BLaER1 (cell line): Measurements from ENCODE around the gene ADAMTS8.
A peak's percentile ranks its signal among the peaks of the same experiment; 100 is the strongest.
"Not testable (repeated sequence)": the region's sequence is repeated elsewhere in the genome, so short reads cannot be mapped to it uniquely, and the experiment has no call there.

Experiments
- H3K27ac ChIP-seq: shearing (Covaris generic); formaldehyde crosslinking; 2 replicates; pipeline ENCODE4 v1.8.1; 2022
- H3K27me3 ChIP-seq: shearing (Covaris generic); formaldehyde crosslinking; 2 replicates; pipeline ENCODE4 v1.8.1; 2022
- H3K36me3 ChIP-seq: shearing (Covaris generic); formaldehyde crosslinking; 2 replicates; pipeline ENCODE4 v1.8.1; 2022
- H3K4me1 ChIP-seq: shearing (Covaris generic); formaldehyde crosslinking; 2 replicates; pipeline ENCODE4 v1.8.1; 2022
- H3K4me2 ChIP-seq: shearing (Covaris generic); formaldehyde crosslinking; 2 replicates; pipeline ENCODE4 v1.8.1; 2022
- H3K4me3 ChIP-seq: shearing (Covaris generic); formaldehyde crosslinking; 2 replicates; pipeline ENCODE4 v1.8.1; 2022
- H3K9ac ChIP-seq: shearing (Covaris generic); formaldehyde crosslinking; 2 replicates; pipeline ENCODE4 v1.8.1; 2022
- H3K9me3 ChIP-seq: shearing (Covaris generic); formaldehyde crosslinking; 2 replicates; pipeline ENCODE4 v1.8.1; 2022
- H4K20me1 ChIP-seq: shearing (Covaris generic); formaldehyde crosslinking; 2 replicates; pipeline ENCODE4 v1.8.1; 2022
- Cebpa-rat ChIP-seq: shearing (Covaris generic); IDR thresholded peaks from 2 replicates; pipeline ENCODE4 v1.8.1; 2022

The ADAMTS8 gene

GRCh38 chr11:130449996-130450769 lies 21.8 kb upstream of the ADAMTS8 start:
- Histone ChIP-seq H3K4me3 (no peak overlapping the region), H3K9me3 (no peaks in the 10 kb centered on the region), H3K4me1 (peaks cover 14% of the 10 kb centered on the region), H3K4me2 (no peak overlapping the region), H3K27ac (no peak overlapping the region), H3K9ac (no peak overlapping the region), H4K20me1 (no peaks in the 10 kb centered on the region), H3K36me3 (no peaks in the 10 kb centered on the region), H3K27me3 (peaks cover 12% of the 10 kb centered on the region; the same call in 1 of the 2 replicates)
- no peak for TF ChIP-seq Cebpa-rat

DNA sequence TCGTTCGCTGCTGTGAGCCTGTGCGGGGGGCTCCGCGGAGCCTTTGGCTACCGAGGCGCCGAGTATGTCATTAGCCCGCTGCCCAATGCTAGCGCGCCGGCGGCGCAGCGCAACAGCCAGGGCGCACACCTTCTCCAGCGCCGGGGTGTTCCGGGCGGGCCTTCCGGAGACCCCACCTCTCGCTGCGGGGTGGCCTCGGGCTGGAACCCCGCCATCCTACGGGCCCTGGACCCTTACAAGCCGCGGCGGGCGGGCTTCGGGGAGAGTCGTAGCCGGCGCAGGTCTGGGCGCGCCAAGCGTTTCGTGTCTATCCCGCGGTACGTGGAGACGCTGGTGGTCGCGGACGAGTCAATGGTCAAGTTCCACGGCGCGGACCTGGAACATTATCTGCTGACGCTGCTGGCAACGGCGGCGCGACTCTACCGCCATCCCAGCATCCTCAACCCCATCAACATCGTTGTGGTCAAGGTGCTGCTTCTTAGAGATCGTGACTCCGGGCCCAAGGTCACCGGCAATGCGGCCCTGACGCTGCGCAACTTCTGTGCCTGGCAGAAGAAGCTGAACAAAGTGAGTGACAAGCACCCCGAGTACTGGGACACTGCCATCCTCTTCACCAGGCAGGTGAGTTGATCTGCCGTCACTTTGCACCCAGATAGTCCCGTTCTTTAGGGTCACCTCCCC lies 21.0 kb upstream of the ADAMTS8 start:
- Histone ChIP-seq H3K9me3 (no peaks in the 10 kb centered on the region), H3K4me1 (peaks cover 14% of the 10 kb centered on the region), H3K27me3 (peaks cover 12% of the 10 kb centered on the region; the same call in 1 of the 2 replicates), H3K27ac (no peak overlapping the region), H3K4me2 (peak overlapping the region; percentile 91), H3K36me3 (no peaks in the 10 kb centered on the region), H3K4me3 (peak overlapping the region; percentile 65; the same call in 1 of the 2 replicates), H3K9ac (no peak overlapping the region), H4K20me1 (no peaks in the 10 kb centered on the region)
- TF ChIP-seq Cebpa-rat: no peak

DNA sequence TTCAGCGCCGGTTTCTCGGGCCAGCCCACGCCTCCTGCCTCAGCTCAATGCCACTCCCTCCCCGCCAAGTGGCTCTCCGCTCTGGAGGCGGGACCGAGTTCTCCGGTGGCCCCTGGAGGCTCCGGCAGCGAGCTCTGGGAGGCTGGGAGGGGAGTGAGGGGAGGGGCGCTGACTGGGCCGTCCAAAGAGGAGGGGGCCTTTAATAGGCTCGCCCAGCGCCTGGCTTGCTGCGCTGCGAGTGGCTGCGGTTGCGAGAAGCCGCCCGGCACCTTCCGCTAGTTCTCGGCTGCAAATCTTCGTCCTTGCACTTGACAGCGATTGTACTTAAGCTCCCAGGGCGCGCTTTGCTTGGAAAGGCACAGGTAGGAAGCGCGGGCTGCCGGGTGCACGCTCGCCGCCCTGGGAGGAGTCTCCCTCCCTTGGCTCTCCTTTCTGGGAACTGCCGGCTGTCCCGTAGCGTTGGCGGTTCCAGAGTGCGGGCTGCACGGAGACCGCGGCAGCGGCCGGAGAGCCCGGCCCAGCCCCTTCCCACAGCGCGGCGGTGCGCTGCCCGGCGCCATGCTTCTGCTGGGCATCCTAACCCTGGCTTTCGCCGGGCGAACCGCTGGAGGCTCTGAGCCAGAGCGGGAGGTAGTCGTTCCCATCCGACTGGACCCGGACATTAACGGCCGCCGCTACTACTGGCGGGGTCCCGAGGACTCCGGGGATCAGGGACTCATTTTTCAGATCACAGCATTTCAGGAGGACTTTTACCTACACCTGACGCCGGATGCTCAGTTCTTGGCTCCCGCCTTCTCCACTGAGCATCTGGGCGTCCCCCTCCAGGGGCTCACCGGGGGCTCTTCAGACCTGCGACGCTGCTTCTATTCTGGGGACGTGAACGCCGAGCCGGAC lies 20.3 kb upstream of the ADAMTS8 start, which contains the start of gene ADAMTS15:
TSS of gene ADAMTS15 (plus strand) at position 230 of the 894 bp plus-strand sequence. CDS start at position 559, 329 bp downstream.
- Histone ChIP-seq H4K20me1 (no peaks in the 10 kb centered on the region), H3K36me3 (no peaks in the 10 kb centered on the region), H3K27ac (no peak within 1 kb of the TSS), H3K9ac (peak within 1 kb of the TSS; percentile 16; the same call in 1 of the 2 replicates), H3K4me1 (peaks cover 14% of the 10 kb centered on the region), H3K9me3 (no peaks in the 10 kb centered on the region), H3K27me3 (peaks cover 12% of the 10 kb centered on the region; the same call in 1 of the 2 replicates), H3K4me2 (peak within 1 kb of the TSS; percentile 91), H3K4me3 (peak within 1 kb of the TSS; percentile 65)
- no peak for TF ChIP-seq Cebpa-rat

- H3K4me2 ChIP-seq: peak overlapping the region; percentile 91
- H3K9ac ChIP-seq: no peak overlapping the region
- H3K27ac ChIP-seq: no peak overlapping the region
- peaks cover 14% of the 10 kb centered on the region for H3K4me1 ChIP-seq
- H3K9me3 ChIP-seq: no peaks in the 10 kb centered on the region
- peak overlapping the region; percentile 65 for H3K4me3 ChIP-seq
- peaks cover 12% of the 10 kb centered on the region; the same call in 1 of the 2 replicates for H3K27me3 ChIP-seq
- no peak for TF ChIP-seq Cebpa-rat
- no peaks in the 10 kb centered on the region for H3K36me3 ChIP-seq
- H4K20me1 ChIP-seq: no peaks in the 10 kb centered on the region
These were observed 19.6 kb upstream of the ADAMTS8 start for GRCh38 chr11:130448039-130448415.

DNA sequence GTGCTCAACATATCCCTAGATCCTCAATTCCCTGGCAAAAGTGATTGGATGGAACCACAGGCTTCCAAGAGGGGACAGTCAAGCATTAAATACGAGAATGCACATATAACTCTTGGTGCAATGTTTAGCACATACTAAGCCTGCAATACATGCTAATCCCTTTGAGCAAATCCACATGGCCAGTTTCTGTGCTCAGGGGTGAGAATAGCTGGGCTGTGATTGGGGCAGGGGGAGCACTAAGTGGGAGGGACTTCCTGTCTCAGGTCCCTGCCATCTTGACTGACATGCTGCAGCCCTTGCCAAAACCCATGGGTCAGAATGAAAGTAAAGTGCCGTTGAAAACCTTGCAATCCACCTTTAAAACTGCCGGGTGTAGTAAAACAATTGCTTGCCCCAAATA lies 17.4 kb upstream of the ADAMTS8 start:
- peaks cover 6% of the 10 kb centered on the region; the same call in 1 of the 2 replicates for H3K9me3 ChIP-seq
- H4K20me1 ChIP-seq: no peaks in the 10 kb centered on the region
- H3K36me3 ChIP-seq: no peaks in the 10 kb centered on the region
- H3K27ac ChIP-seq: no peak overlapping the region
- no peak for TF ChIP-seq Cebpa-rat
- H3K4me3 ChIP-seq: no peak overlapping the region
- no peak overlapping the region for H3K4me2 ChIP-seq
- H3K9ac ChIP-seq: no peak overlapping the region
- H3K4me1 ChIP-seq: peaks cover 11% of the 10 kb centered on the region
- H3K27me3 ChIP-seq: peaks cover 12% of the 10 kb centered on the region; the same call in 1 of the 2 replicates

DNA sequence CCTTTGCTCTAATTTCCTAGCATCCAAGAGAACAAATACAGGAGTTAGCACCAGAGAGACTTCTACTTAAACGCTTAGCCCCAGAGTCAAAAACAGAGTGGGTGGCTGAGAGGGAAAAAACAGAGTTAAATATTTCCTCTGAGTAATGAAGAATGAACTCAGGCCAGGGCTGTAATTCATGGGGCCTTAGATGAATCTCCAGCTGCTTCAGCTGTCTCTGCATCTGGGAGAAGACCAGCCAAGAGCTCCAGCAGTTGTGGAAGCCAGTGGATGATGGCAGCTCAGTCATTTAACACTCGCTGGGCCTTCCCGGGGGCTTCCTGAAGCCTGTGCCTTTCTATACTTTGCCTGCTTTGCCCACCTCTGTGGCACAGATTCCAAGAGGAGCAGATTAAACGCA lies 14.3 kb upstream of the ADAMTS8 start:
- Histone ChIP-seq H3K27ac (no peak overlapping the region), H3K36me3 (no peaks in the 10 kb centered on the region), H3K4me3 (no peak overlapping the region), H3K4me2 (no peak overlapping the region), H3K9me3 (peaks cover 6% of the 10 kb centered on the region; the same call in 1 of the 2 replicates), H3K9ac (no peak overlapping the region), H3K27me3 (no peaks in the 10 kb centered on the region), H3K4me1 (peaks cover 25% of the 10 kb centered on the region), H4K20me1 (no peaks in the 10 kb centered on the region)
- no peak for TF ChIP-seq Cebpa-rat

DNA sequence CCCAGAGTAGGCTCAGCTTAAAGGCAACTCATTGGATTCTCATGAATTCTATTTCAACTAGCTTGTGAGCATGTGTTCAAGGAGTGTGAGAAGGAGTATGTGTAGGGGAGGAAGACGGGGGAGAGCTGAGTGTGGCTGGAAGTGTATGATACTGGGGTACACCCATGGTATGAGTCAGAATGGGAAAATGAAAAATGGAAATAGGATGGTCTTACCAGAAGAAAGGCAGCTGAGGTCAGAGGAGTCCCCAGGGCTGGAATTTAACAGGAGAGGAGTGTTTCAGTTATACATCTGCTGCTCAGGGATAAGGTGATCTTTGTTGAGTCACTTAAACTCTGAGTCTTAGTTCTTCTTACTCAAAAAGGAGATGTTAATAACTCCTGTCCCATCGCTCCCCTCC lies 13.3 kb upstream of the ADAMTS8 start:
- Histone ChIP-seq H3K27me3 (no peaks in the 10 kb centered on the region), H3K9ac (no peak overlapping the region), H3K4me3 (no peak overlapping the region), H3K9me3 (peaks cover 6% of the 10 kb centered on the region; the same call in 1 of the 2 replicates), H3K27ac (no peak overlapping the region), H4K20me1 (no peaks in the 10 kb centered on the region), H3K36me3 (no peaks in the 10 kb centered on the region), H3K4me2 (no peak overlapping the region), H3K4me1 (peaks cover 35% of the 10 kb centered on the region)
- TF ChIP-seq Cebpa-rat: no peak

- H3K27me3 ChIP-seq: no peaks in the 10 kb centered on the region
- no peak for TF ChIP-seq Cebpa-rat
- H3K36me3 ChIP-seq: no peaks in the 10 kb centered on the region
- H3K4me2 ChIP-seq: peak overlapping the region; percentile 87
- no peak overlapping the region for H3K27ac ChIP-seq
- peaks cover 6% of the 10 kb centered on the region; the same call in 1 of the 2 replicates for H3K9me3 ChIP-seq
- H3K9ac ChIP-seq: no peak overlapping the region
- peaks cover 52% of the 10 kb centered on the region for H3K4me1 ChIP-seq
- no peaks in the 10 kb centered on the region for H4K20me1 ChIP-seq
- H3K4me3 ChIP-seq: no peak overlapping the region
These were observed 11.5 kb upstream of the ADAMTS8 start for GRCh38 chr11:130439876-130440275.

GRCh38 chr11:130439160-130439519 lies 10.7 kb upstream of the ADAMTS8 start:
- no peaks in the 10 kb centered on the region for H3K36me3 ChIP-seq
- H3K9me3 ChIP-seq: peaks cover 6% of the 10 kb centered on the region; the same call in 1 of the 2 replicates
- 0 out of 2 replicates have a peak overlapping the region, but pooled peaks have one; percentile 13 for H3K4me3 ChIP-seq
- no peak overlapping the region for H3K9ac ChIP-seq
- H3K27me3 ChIP-seq: no peaks in the 10 kb centered on the region
- peaks cover 52% of the 10 kb centered on the region for H3K4me1 ChIP-seq
- no peak for TF ChIP-seq Cebpa-rat
- no peaks in the 10 kb centered on the region for H4K20me1 ChIP-seq
- H3K4me2 ChIP-seq: peak overlapping the region; percentile 87
- H3K27ac ChIP-seq: no peak overlapping the region

DNA sequence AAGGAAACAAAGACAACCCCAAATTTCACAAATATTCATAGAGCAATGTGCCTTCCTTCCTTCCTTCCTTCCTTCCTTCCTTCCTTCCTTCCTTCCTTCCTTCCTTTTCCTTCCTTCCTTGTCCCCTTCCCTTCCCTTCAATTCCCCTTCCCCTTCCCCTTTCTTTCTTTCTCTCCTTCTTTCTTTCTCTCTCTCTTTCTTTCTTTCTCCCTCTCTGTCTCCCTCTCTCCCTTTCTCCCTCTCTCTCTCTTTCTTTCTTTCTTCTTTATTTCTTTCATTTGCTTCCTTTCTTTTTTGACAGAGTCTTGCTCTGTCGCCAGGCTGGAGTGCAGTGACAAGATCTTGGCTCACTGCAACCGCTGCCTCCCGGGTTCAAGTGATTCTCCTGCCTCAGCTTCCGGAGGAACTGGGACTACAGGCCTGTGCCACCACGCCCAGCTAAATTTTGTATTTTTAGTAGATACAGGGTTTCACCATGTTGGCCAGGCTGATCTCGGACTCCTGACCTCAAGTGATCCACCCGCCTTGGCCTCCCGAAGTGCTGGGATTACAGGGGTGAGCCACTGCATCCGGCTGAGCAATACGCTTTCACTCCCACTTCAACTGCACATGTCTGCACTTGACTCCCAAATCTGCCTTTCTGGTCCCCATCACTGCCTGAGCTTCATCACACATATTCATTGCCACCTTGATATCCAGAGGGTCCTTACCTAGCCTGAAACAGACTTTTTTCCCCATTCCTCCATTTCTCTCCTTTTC lies 10.2 kb upstream of the ADAMTS8 start:
- H3K9ac ChIP-seq, H3K9me3 ChIP-seq, H3K27me3 ChIP-seq, H4K20me1 ChIP-seq, H3K36me3 ChIP-seq: not testable (repeated sequence)
- 0 out of 2 replicates have a peak overlapping the region, but pooled peaks have one; percentile 13 for H3K4me3 ChIP-seq
- peak overlapping the region; percentile 87 for H3K4me2 ChIP-seq
- H3K4me1 ChIP-seq: peaks cover 52% of the 10 kb centered on the region
- peak overlapping the region; percentile 27; the same call in 1 of the 2 replicates for H3K27ac ChIP-seq
